GM12874 (cell line): ENCODE results near the gene TGM3.

Experiments
- CTCF ChIP-seq: IDR thresholded peaks from 2 replicates; pipeline ENCODE4 v1.5.1; 2011; ENCODE audit warnings: low read depth, mild to moderate bottlenecking, control low read depth, low read length, moderate library complexity; ENCODE audit not compliant: insufficient read depth

The TGM3 gene

GRCh38 chr20:2295286-2295685, 515 bp upstream of the TGM3 start:
- no peak for TF ChIP-seq CTCF

GRCh38 chr20:2296524-2297356, 939 bp downstream of the TGM3 start:
- no peak for TF ChIP-seq CTCF

- TF ChIP-seq CTCF, result no peak
These were observed 1.5 kb downstream of the TGM3 start for GRCh38 chr20:2297357-2297728.

- no peak for TF ChIP-seq CTCF
These were observed 2.3 kb downstream of the TGM3 start for GRCh38 chr20:2298116-2298515.

GRCh38 chr20:2298701-2299100, 2.9 kb downstream of the TGM3 start:
- TF ChIP-seq CTCF, result no peak

GRCh38 chr20:2299301-2299700, 3.5 kb downstream of the TGM3 start:
- no peak for TF ChIP-seq CTCF

- TF ChIP-seq CTCF, result no peak
These were observed 4.2 kb downstream of the TGM3 start for GRCh38 chr20:2300002-2300401.
